Spinal cord (tissue), 10 donors: ENCODE measurements around the gene POLD4. TPM values are rescaled to one million over a fixed set of nuclear protein-coding genes. Genes with fewer than 3 reads are reported as not detected.
A peak's percentile ranks its signal among the peaks of the same experiment; 100 is the strongest.

Experiments used
- DNase-seq, 6 donors: peaks; one replicate each; pipeline versions ENCODE4 v3.0.0 to v3.0.0-alpha.2; 2013 to 2015; ENCODE audit warnings: low spot score in 6 of 6, low read depth in 4 of 6
- H3K27ac ChIP-seq: one replicate; pipeline ENCODE4 v1.5.1; 2013; ENCODE audit warnings: low read depth, low read length, control low read depth
- H3K27me3 ChIP-seq: one replicate; pipeline ENCODE4 v1.6.1; 2013; ENCODE audit warnings: low read length; ENCODE audit not compliant: control insufficient read depth, insufficient read depth
- H3K36me3 ChIP-seq: one replicate; pipeline ENCODE4 v1.6.1; 2013; ENCODE audit warnings: low read length; ENCODE audit not compliant: control insufficient read depth, insufficient read depth
- H3K4me1 ChIP-seq: one replicate; pipeline ENCODE4 v1.6.1; 2013; ENCODE audit warnings: low read length; ENCODE audit not compliant: control insufficient read depth, insufficient read depth
- H3K4me3 ChIP-seq: one replicate; pipeline ENCODE4 v1.5.1; 2013; ENCODE audit warnings: low read depth, low read length, control low read depth
- H3K9me3 ChIP-seq: one replicate; pipeline ENCODE4 v1.6.1; 2013; ENCODE audit warnings: low read length; ENCODE audit not compliant: control insufficient read depth, insufficient read depth
- WGBS: methylation state at CpG from one replicate; pipeline ENCODE4 v1.1.5; 2013; ENCODE audit warnings: missing lambda C conversion rate; ENCODE audit not compliant: insufficient coverage; 5-methylcytosine and 5-hydroxymethylcytosine counted together
- polyA plus RNA-seq, 2 donors: library from polyadenylated mRNA; unstranded; fragments of 120-200 nt; gene quantifications; one replicate each; pipeline ENCODE4 v1.2.1, GENCODE V29; 2013; ENCODE audit not compliant: insufficient read length in 2 of 2
- total RNA-seq, 2 donors: library from RNA; depleted of rRNA in 1 of 2; stranded (reverse); fragments of 120-200 nt in 1 of 2; fragments of >200 nt in 1 of 2; gene quantifications; one replicate each; pipeline versions ENCODE4 v1.2.3 to v1.2.4, GENCODE V29; 2013 to 2014
- donor health status: healthy.

POLD4 gene
- total and polyA plus RNA-seq, 4 donors = 7.8 to 34.8 (median 25.6) TPM

DNA sequence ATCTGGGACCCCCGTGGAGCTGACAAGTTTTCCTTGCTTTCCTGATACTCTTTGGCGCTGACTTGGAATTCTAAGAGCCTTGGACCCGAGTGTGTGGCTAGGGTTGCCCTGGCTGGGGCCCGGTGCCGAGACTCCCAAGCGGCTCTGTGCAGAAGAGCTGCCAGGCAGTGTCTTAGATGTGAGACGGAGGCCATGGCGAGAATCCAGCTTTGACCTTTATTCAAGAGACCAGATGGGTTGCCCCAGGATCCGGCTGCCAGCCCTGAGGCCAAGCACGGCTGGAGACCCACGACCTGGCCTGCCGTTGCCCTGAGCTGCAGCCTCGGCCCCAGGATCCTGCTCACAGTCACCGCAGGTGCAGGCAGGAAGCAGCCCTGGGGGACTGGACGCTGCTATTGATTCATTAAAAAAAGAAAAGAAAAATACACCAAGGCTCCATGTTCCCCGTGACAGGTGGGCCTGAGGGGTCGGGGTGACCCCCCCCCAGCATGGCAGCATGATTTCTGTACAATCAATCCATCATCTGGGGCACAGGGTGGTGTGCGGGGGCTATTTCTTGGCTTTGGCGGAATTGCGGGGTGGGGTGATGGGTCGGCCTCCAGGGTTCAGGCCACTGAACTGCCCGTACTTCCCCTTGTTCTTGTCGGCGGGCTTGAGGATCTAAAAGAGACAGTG, 44.8 kb upstream of the POLD4 start:
- H3K27ac ChIP-seq = no peak overlapping the region
- no peak overlapping the region for H3K4me3 ChIP-seq
- WGBS = 82% methylated on average over 20 of the region's 24 CpGs
- H3K9me3 ChIP-seq = no peaks in the 10 kb centered on the region
- H3K4me1 ChIP-seq = peaks cover 48% of the 10 kb centered on the region
- H3K36me3 ChIP-seq = peaks cover 71% of the 10 kb centered on the region
- no peak for DNase-seq
- no peaks in the 10 kb centered on the region for H3K27me3 ChIP-seq

- Histone ChIP-seq H3K9me3 (no peaks in the 10 kb centered on the region), H3K4me3 (no peak overlapping the region), H3K4me1 (peaks cover 49% of the 10 kb centered on the region), H3K36me3 (peaks cover 74% of the 10 kb centered on the region), H3K27me3 (no peaks in the 10 kb centered on the region), H3K27ac (no peak overlapping the region)
- DNase-seq = no peak
- 91% methylated on average over 6 of the region's 6 CpGs for WGBS
Observed at GRCh38 chr11:67397536-67397935, 44.2 kb upstream of the POLD4 start.

GRCh38 chr11:67396587-67397389, 43.4 kb upstream of the POLD4 start:
- Histone ChIP-seq H3K27me3 (no peaks in the 10 kb centered on the region), H3K36me3 (peaks cover 76% of the 10 kb centered on the region), H3K27ac (no peak overlapping the region), H3K4me3 (no peak overlapping the region), H3K4me1 (peaks cover 47% of the 10 kb centered on the region), H3K9me3 (no peaks in the 10 kb centered on the region)
- no peak for DNase-seq
- 47% methylated on average over 8 of the region's 13 CpGs for WGBS

- no peak for DNase-seq
- peaks cover 76% of the 10 kb centered on the region for H3K36me3 ChIP-seq
- H3K27ac ChIP-seq = no peak overlapping the region
- H3K4me1 ChIP-seq = peaks cover 51% of the 10 kb centered on the region
- no peak overlapping the region for H3K4me3 ChIP-seq
- no peaks in the 10 kb centered on the region for H3K27me3 ChIP-seq
- 87% methylated on average over 7 of the region's 7 CpGs for WGBS
- H3K9me3 ChIP-seq = no peaks in the 10 kb centered on the region
Observed at GRCh38 chr11:67396259-67396581, 42.9 kb upstream of the POLD4 start.

- H3K36me3 ChIP-seq = peaks cover 74% of the 10 kb centered on the region
- H3K4me1 ChIP-seq = peaks cover 51% of the 10 kb centered on the region
- no peak for DNase-seq
- H3K4me3 ChIP-seq = no peak overlapping the region
- no peaks in the 10 kb centered on the region for H3K27me3 ChIP-seq
- H3K9me3 ChIP-seq = no peaks in the 10 kb centered on the region
- WGBS = 93% methylated on average over 18 of the region's 19 CpGs
- no peak overlapping the region for H3K27ac ChIP-seq
Observed at GRCh38 chr11:67395555-67396258, 42.4 kb upstream of the POLD4 start.

- Histone ChIP-seq H3K36me3 (peaks cover 59% of the 10 kb centered on the region), H3K27ac (no peak overlapping the region), H3K9me3 (no peaks in the 10 kb centered on the region), H3K27me3 (no peaks in the 10 kb centered on the region), H3K4me1 (peaks cover 37% of the 10 kb centered on the region), H3K4me3 (no peak overlapping the region)
- no peak for DNase-seq
- 93% methylated on average over 5 of the region's 5 CpGs for WGBS
Observed at GRCh38 chr11:67393990-67394389, 40.6 kb upstream of the POLD4 start.

DNA sequence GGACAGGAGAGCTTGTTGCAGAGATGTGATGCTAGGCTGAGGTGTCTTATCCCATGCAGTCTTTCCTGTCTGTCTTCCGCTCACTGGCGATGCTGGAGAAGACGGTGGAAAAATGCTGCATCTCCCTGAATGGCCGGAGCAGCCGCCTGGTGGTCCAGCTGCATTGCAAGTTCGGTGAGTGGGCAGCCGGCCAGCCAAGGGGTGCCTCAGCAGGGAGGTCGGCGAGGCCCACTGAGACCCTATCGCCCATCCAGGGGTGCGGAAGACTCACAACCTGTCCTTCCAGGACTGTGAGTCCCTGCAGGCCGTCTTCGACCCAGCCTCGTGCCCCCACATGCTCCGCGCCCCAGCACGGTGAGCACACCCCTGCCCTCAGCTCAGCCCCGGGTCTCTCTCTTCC, 40.1 kb upstream of the POLD4 start:
- Histone ChIP-seq H3K36me3 (peaks cover 58% of the 10 kb centered on the region), H3K27me3 (no peaks in the 10 kb centered on the region), H3K4me1 (peaks cover 33% of the 10 kb centered on the region), H3K4me3 (no peak overlapping the region), H3K27ac (no peak overlapping the region), H3K9me3 (no peaks in the 10 kb centered on the region)
- WGBS = 93% methylated on average over 16 of the region's 18 CpGs
- DNase-seq = no peak

- Histone ChIP-seq H3K27ac (no peak overlapping the region), H3K4me1 (peaks cover 28% of the 10 kb centered on the region), H3K27me3 (no peaks in the 10 kb centered on the region), H3K4me3 (peak overlapping the region; percentile 63), H3K9me3 (no peaks in the 10 kb centered on the region), H3K36me3 (peaks cover 46% of the 10 kb centered on the region)
- no peak for DNase-seq
- WGBS = 6% methylated on average over 31 of the region's 31 CpGs
Observed at GRCh38 chr11:67392183-67392715, 38.9 kb upstream of the POLD4 start.

DNA sequence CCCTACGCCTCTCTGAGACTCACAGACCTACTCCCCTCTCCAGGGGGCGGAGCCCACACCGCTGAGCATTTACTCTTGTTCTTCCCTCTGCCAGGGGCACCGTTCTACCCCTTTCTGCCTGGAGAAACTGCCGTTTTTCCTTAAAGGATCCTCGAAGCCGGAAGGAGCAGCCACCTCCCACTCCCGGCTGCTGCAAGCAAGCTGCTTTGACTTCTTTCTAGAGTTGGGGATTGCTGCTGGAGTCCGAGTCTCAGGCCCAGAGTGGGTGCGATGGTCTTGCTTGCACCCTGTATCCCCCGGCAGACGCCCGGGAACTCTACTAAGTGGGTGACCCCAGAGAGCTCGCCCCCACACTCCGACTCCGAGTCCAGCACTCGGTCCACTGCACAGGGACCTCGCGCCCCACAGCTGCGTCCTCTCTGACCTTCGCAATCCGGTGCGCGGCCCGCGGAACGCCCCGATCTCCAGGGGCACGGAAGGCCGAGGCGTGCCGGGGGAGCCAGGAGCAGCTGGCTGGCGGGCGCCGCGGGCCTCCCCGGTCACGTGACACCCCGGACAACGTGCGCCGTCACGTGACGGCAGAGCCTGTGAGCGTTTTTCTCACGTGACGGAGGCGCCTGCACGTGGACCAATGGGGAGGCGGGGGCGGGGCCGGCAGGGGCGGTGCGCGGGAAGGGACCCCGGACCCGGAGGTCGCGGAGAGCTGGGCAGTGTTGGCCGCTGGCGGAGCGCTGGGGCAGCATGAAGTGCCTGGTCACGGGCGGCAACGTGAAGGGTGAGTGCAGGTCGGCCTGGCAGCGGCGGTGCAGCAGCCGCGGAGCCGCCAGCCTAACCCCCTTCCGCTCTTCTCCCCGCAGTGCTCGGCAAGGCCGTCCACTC, 38.2 kb upstream of the POLD4 start, which contains the start of gene RAD9A:
TSS of gene RAD9A (plus strand) at position 683 of the 879 bp plus-strand sequence. CDS start at position 742, 59 bp downstream.
- DNase-seq = peak; percentile 87 to 98 (median 94)

More for the DNA sequence above, 38.2 kb upstream of the POLD4 start, which contains the start of gene RAD9A:
- Histone ChIP-seq H3K4me3 (peak within 1 kb of the TSS; percentile 85), H3K36me3 (peaks cover 39% of the 10 kb centered on the region), H3K27me3 (no peaks in the 10 kb centered on the region), H3K27ac (peak within 1 kb of the TSS; percentile 87), H3K4me1 (peaks cover 23% of the 10 kb centered on the region), H3K9me3 (no peaks in the 10 kb centered on the region)
- under 1% methylated on average over 72 of the region's 75 CpGs for whole genome bisulfite sequencing
